Subcutaneous abdominal adipose tissue (tissue), 5 donors: ENCODE measurements around the gene MYO10.

Experiments
- H3K27ac ChIP-seq: one replicate; pipeline ENCODE4 v1.7.0; 2013; ENCODE audit warnings: low read depth, mild to moderate bottlenecking, inconsistent platforms, low read length, moderate library complexity
- H3K27me3 ChIP-seq, 5 donors: one replicate each; pipeline ENCODE4 v1.7.0; 2013; ENCODE audit warnings: low read length in 5 of 5, inconsistent platforms in 1 of 5; ENCODE audit not compliant: control insufficient read depth in 5 of 5, insufficient read depth in 4 of 5
- H3K36me3 ChIP-seq, 5 donors: one replicate each; pipeline ENCODE4 v1.7.0; 2013; ENCODE audit warnings: low read length in 5 of 5; ENCODE audit not compliant: control insufficient read depth in 5 of 5, insufficient read depth in 5 of 5
- H3K4me1 ChIP-seq, 5 donors: one replicate each; pipeline ENCODE4 v1.7.0; 2013; ENCODE audit warnings: low read length in 5 of 5, mild to moderate bottlenecking in 3 of 5, moderate library complexity in 1 of 5; ENCODE audit not compliant: control insufficient read depth in 5 of 5, insufficient read depth in 5 of 5
- H3K4me3 ChIP-seq, 5 donors: one replicate each; pipeline ENCODE4 v1.7.0; 2013; ENCODE audit warnings: low read length in 5 of 5, low read depth in 1 of 5
- H3K9ac ChIP-seq, 5 donors: one replicate each; pipeline ENCODE4 v1.7.0; 2013; ENCODE audit warnings: low read length in 5 of 5, mild to moderate bottlenecking in 4 of 5, moderate library complexity in 3 of 5
- H3K9me3 ChIP-seq, 5 donors: one replicate each; pipeline ENCODE4 v1.7.0; 2013; ENCODE audit warnings: low read length in 5 of 5; ENCODE audit not compliant: control insufficient read depth in 5 of 5
- donor health status: healthy.
- donor health status: healthy.
- donor health status: healthy.
- donor health status: healthy.
- donor health status: healthy.

MYO10 gene

GRCh38 chr5:16943846-16944678 is 8.0 kb upstream of the MYO10 start:
- H3K27me3 ChIP-seq, result no peaks in the 10 kb centered on the region
- H3K9me3 ChIP-seq, result peaks cover 0 to 11% (median 8%) of the 10 kb centered on the region in 5 donors
- no peak overlapping the region for H3K27ac ChIP-seq
- H3K4me3 ChIP-seq, result no peak overlapping the region
- H3K9ac ChIP-seq, result no peak overlapping the region
- H3K36me3 ChIP-seq, result no peaks in the 10 kb centered on the region
- H3K4me1 ChIP-seq, result no peaks in the 10 kb centered on the region

- no peak overlapping the region for H3K9ac ChIP-seq
- H3K9me3 ChIP-seq, result no peaks in the 10 kb centered on the region
- H3K4me3 ChIP-seq, result no peak overlapping the region
- peaks cover 0 to 35% (median 22%) of the 10 kb centered on the region in 5 donors for H3K4me1 ChIP-seq
- H3K27me3 ChIP-seq, result peaks cover 9 to 21% (median 14%) of the 10 kb centered on the region in 5 donors
- H3K27ac ChIP-seq, result no peak overlapping the region
- no peaks in the 10 kb centered on the region for H3K36me3 ChIP-seq
Measured at GRCh38 chr5:16937503-16938161, 1.5 kb upstream of the MYO10 start.

GRCh38 chr5:16936989-16937438 is 926 bp upstream of the MYO10 start:
- Histone ChIP-seq H3K4me1 (peaks cover 0 to 39% (median 22%) of the 10 kb centered on the region in 5 donors), H3K4me3 (peak overlapping the region; percentile 70 to 74 (median 74)), H3K9me3 (no peaks in the 10 kb centered on the region), H3K27me3 (peaks cover 9 to 24% (median 19%) of the 10 kb centered on the region in 5 donors), H3K27ac (peak overlapping the region; percentile 49), H3K9ac (peak overlapping the region in 1 of 5 donors; percentile 56), H3K36me3 (no peaks in the 10 kb centered on the region)

- Histone ChIP-seq H3K27me3 (peaks cover 9 to 25% (median 23%) of the 10 kb centered on the region in 5 donors), H3K4me3 (peak overlapping the region; percentile 59 to 89 (median 82)), H3K9ac (peak overlapping the region; percentile 21 to 78 (median 57)), H3K36me3 (no peaks in the 10 kb centered on the region), H3K4me1 (peaks cover 0 to 43% (median 22%) of the 10 kb centered on the region in 5 donors), H3K27ac (peak overlapping the region; percentile 64), H3K9me3 (no peaks in the 10 kb centered on the region)
Measured at GRCh38 chr5:16935231-16936149, 598 bp downstream of the MYO10 start.

GRCh38 chr5:16934677-16935153 is 1.4 kb downstream of the MYO10 start:
- H3K36me3 ChIP-seq, result no peaks in the 10 kb centered on the region
- peak overlapping the region; percentile 59 to 89 (median 82) for H3K4me3 ChIP-seq
- peak overlapping the region; percentile 64 for H3K27ac ChIP-seq
- H3K9ac ChIP-seq, result peak overlapping the region in 2 of 5 donors; percentile 20 to 60
- peaks cover 9 to 25% (median 23%) of the 10 kb centered on the region in 5 donors for H3K27me3 ChIP-seq
- peaks cover 0 to 43% (median 22%) of the 10 kb centered on the region in 5 donors for H3K4me1 ChIP-seq
- no peaks in the 10 kb centered on the region for H3K9me3 ChIP-seq

DNA sequence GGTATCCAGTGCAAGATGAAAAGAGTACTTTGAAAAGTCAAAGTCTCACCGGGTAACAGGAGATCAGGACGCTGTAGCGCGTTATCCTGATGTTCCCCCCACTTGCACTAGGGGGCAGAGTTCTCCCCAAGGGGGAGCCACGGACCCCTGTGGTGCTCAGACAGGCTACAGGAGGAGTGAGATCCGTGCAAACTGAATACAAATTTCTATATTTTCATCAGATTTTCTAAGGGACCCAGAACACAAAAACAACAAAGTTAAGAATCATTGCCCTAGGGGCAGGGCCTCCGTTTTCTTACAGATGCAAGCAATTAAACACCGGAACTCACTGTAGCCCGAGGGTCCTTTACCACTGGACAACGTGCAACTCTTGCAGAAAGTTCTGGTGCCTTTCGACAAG is 2.0 kb downstream of the MYO10 start:
- H3K9ac ChIP-seq, result no peak overlapping the region

DNA sequence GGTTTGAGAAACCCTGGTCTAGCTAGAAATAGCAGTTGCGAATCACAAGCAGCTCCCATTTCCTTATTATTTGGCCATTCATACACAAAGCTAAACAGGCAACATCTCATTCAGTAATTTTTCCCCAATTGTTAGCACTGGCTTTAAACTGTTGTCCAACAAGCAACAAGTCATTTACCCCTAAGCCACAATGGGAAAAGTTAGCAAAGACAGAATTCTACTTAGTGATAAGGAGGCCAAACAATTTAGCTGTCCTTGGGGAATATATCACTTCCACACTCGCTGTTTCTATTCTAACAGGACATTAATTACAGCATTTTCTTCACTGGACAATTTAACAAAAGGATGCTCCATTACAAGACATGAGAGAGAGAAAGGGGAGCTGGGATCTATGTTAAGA is 2.8 kb downstream of the MYO10 start:
- Histone ChIP-seq H3K4me3 (peak overlapping the region in 3 of 5 donors; percentile 77 to 89 (median 88)), H3K4me1 (peaks cover 0 to 43% (median 22%) of the 10 kb centered on the region in 5 donors), H3K9me3 (no peaks in the 10 kb centered on the region), H3K36me3 (no peaks in the 10 kb centered on the region), H3K9ac (peak overlapping the region in 1 of 5 donors; percentile 39), H3K27ac (no peak overlapping the region), H3K27me3 (peaks cover 9 to 27% (median 23%) of the 10 kb centered on the region in 5 donors)

More for the DNA sequence above, 2.0 kb downstream of the MYO10 start:
- Histone ChIP-seq H3K9me3 (no peaks in the 10 kb centered on the region), H3K4me3 (peak overlapping the region in 4 of 5 donors; percentile 19 to 89 (median 82)), H3K27me3 (peaks cover 9 to 27% (median 23%) of the 10 kb centered on the region in 5 donors), H3K36me3 (no peaks in the 10 kb centered on the region), H3K27ac (peak overlapping the region; percentile 9), H3K4me1 (peaks cover 0 to 43% (median 22%) of the 10 kb centered on the region in 5 donors)

DNA sequence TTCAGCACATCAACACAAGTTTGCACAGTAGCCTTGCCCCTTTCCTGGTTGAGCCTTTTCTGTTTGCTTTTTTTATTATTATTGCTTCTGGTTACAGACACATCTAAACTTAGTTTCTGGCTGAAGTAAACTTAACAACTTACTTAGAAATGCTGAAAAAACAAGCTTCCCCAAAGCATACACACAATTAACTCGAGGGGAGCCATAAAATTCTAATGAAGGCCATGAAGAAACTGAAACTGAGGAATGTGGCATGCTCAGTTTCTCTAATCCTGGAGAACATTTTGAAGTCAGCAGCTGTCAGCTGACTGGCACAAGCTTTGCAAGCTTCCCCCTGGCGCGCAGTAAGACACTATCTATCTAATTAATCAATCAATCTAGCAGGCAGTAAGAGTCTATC is 3.7 kb downstream of the MYO10 start:
- Histone ChIP-seq H3K36me3 (no peaks in the 10 kb centered on the region), H3K27me3 (peaks cover 9 to 27% (median 23%) of the 10 kb centered on the region in 5 donors), H3K4me3 (no peak overlapping the region), H3K9ac (no peak overlapping the region), H3K9me3 (no peaks in the 10 kb centered on the region), H3K27ac (no peak overlapping the region), H3K4me1 (peaks cover 0 to 43% (median 22%) of the 10 kb centered on the region in 5 donors)

GRCh38 chr5:16931334-16932110 is 4.6 kb downstream of the MYO10 start:
- peaks cover 0 to 38% (median 15%) of the 10 kb centered on the region in 5 donors for H3K4me1 ChIP-seq
- H3K9me3 ChIP-seq, result no peaks in the 10 kb centered on the region
- H3K4me3 ChIP-seq, result no peak overlapping the region
- no peak overlapping the region for H3K27ac ChIP-seq
- H3K9ac ChIP-seq, result no peak overlapping the region
- peaks cover 9 to 27% (median 23%) of the 10 kb centered on the region in 5 donors for H3K27me3 ChIP-seq
- no peaks in the 10 kb centered on the region for H3K36me3 ChIP-seq
